ENCODE results near the gene GNRHR. TPM values are rescaled to one million over a fixed set of nuclear protein-coding genes. Genes with fewer than 3 reads are reported as not detected.

GNRHR gene
- total and polyA plus RNA-seq, 4 donors, result 0.15 TPM; not detected in 3

- Histone ChIP-seq H3K36me3 (ENCODE audit: control insufficient read depth in 4 of 4, insufficient read depth in 3 of 4, low read depth in 1 of 4, low read length in 3 of 4) (no peaks in the 10 kb centered on the region), H3K27me3 (ENCODE audit: control insufficient read depth in 4 of 4, insufficient read depth in 4 of 4, low read length in 3 of 4) (no peaks in the 10 kb centered on the region), H3K27ac (ENCODE audit: low read depth in 1 of 2, low read length in 2 of 2) (no peak overlapping the region), H3K9me3 (ENCODE audit: control insufficient read depth in 4 of 4, low read length in 3 of 4) (no peaks in the 10 kb centered on the region), H3K9ac (ENCODE audit: low read depth in 1 of 2, low read length in 2 of 2) (no peak overlapping the region), H3K4me3 (ENCODE audit: low read depth in 1 of 3, low read length in 3 of 3) (no peak overlapping the region), H3K4me1 (ENCODE audit: control insufficient read depth in 4 of 4, insufficient read depth in 4 of 4, low read length in 3 of 4) (no peaks in the 10 kb centered on the region)
- TF ChIP-seq YY1 (IDR thresholded peaks at IDR 0.05), result no peak
- TF ChIP-seq RAD21 (IDR thresholded peaks at IDR 0.05), result no peak
- TF ChIP-seq HNF4A (conservative IDR thresholded peaks at IDR 0.05), result no peak
- no peak for TF ChIP-seq FOXA1 (IDR thresholded peaks at IDR 0.05)
- no peak for TF ChIP-seq ZBTB33 (IDR thresholded peaks at IDR 0.05)
- TF ChIP-seq ATF3 (IDR thresholded peaks at IDR 0.05), result no peak
- no peak for TF ChIP-seq FOXA2 (IDR thresholded peaks at IDR 0.05)
- TF ChIP-seq GABPA (IDR thresholded peaks at IDR 0.05 in 1 of 2, conservative IDR thresholded peaks at IDR 0.05 in 1 of 2), result no peak
- TF ChIP-seq SP1 (IDR thresholded peaks at IDR 0.05), result no peak
- no peak for TF ChIP-seq REST (IDR thresholded peaks at IDR 0.05)
- DNase-seq (ENCODE audit: low spot score), result no peak
- WGBS, result 78% methylated on average over 3 of the region's 3 CpGs
These were observed 16.2 kb upstream of the GNRHR start for GRCh38 chr4:67770422-67770821.

GRCh38 chr4:67765928-67766327 is 11.7 kb upstream of the GNRHR start:
- DNase-seq (ENCODE audit: low spot score), result no peak
- H3K9ac ChIP-seq (ENCODE audit: low read depth in 1 of 2, low read length in 2 of 2), result no peak overlapping the region
- TF ChIP-seq MAX (IDR thresholded peaks at IDR 0.05) (no peak), ATF3 (IDR thresholded peaks at IDR 0.05) (no peak), NR2F2 (IDR thresholded peaks at IDR 0.05) (no peak), FOXA2 (IDR thresholded peaks at IDR 0.05) (no peak), TAF1 (conservative IDR thresholded peaks at IDR 0.05) (no peak), FOXA1 (IDR thresholded peaks at IDR 0.05) (no peak)
- H3K36me3 ChIP-seq (ENCODE audit: control insufficient read depth in 4 of 4, insufficient read depth in 3 of 4, low read depth in 1 of 4, low read length in 3 of 4), result no peaks in the 10 kb centered on the region
- no peaks in the 10 kb centered on the region for H3K27me3 ChIP-seq (ENCODE audit: control insufficient read depth in 4 of 4, insufficient read depth in 4 of 4, low read length in 3 of 4)
- H3K9me3 ChIP-seq (ENCODE audit: control insufficient read depth in 4 of 4, low read length in 3 of 4), result no peaks in the 10 kb centered on the region
- no peak overlapping the region for H3K27ac ChIP-seq (ENCODE audit: low read depth in 1 of 2, low read length in 2 of 2)
- H3K4me1 ChIP-seq (ENCODE audit: control insufficient read depth in 4 of 4, insufficient read depth in 4 of 4, low read length in 3 of 4), result no peaks in the 10 kb centered on the region
- WGBS, result 95% methylated on average over 1 of the region's 1 CpG
- no peak overlapping the region for H3K4me3 ChIP-seq (ENCODE audit: low read depth in 1 of 3, low read length in 3 of 3)

Measured in liver (tissue), 9 donors.